Epithelial cell of umbilical artery (primary cell): ENCODE data around the gene PRDM9. TPM values are rescaled to one million over a fixed set of nuclear protein-coding genes. Genes with fewer than 3 reads are reported as not detected.

ENCODE experiments used
- total RNA-seq: library from RNA; depleted of rRNA; stranded (reverse); fragments of >200 nt; gene quantifications from 2 replicates; pipeline ENCODE4 v1.2.3, GENCODE V29; 2014

The PRDM9 gene
- total RNA-seq, result not detected in 2 replicates

DNA sequence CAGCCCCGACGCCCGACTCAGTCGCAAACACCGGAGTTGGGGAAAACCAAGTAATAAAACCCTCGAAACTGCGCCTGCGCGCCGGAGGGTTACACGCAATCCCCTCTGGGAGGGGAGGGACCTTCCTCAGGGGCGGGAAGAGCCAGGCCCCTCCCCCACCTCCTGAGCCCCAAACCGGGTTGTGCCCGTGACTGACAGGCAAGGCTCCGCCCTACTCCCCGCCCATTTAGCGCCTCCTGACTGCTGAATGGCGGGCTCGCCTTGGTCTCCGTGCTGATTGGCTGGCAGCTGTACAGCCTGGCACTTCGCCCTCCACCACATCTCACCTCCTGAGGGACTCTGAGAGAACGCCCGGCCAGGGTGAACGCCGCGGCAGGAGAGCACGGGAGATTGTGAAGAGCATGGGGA is at the start of gene PRDM9:
Gene PRDM9 (plus strand): TSS at position 332 of the 408 bp plus-strand sequence. CDS start 1,425 bp downstream, outside the sequence.

